Measurements from ENCODE around the gene SPN. TPM values are rescaled to one million over a fixed set of nuclear protein-coding genes. Genes with fewer than 3 reads are reported as not detected.
"Not testable (repeated sequence)": the region's sequence is repeated elsewhere in the genome, so short reads cannot be mapped to it uniquely, and the experiment has no call there.

Gene SPN
- polyA plus RNA-seq, 6 donors from 2014 or later = 2.0 to 3.3 (median 2.4) TPM; not detected in 1

DNA sequence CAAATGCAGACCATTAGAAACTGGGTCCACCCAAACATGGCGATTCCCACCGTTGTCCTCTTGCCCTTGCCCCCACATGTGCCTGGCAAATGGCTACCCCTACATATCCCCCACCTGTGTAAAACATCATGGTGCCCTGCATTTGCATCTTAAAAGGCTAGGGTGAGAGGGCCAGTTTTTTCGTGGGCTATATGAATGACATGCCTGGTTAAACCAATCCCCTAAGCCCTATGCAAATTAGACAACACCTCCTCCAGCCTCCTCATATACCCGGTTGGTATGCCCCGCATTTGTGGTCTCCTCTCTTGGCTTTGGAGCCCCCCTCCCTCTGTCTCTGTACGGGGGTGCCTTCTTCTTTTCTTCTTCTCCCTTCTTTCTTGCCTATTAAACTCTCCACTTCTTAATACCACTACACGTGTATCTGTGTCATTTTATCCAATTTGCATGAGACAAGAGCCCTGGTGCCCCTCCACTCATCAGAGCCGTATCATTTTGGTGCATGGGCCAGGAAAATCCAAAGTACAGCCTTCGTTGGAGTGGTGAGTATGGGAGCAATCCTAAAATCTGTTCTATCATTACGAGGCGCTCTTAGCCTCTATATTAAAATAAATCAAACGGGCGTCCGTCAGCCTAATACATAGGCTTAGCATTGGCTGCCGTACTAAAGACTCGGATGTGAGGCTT is 46.0 kb downstream of the SPN start:
- H3K27me3 Mint-ChIP-seq = peaks cover 0 to 4% (median 0%) of the 10 kb centered on the region in 3 donors
- peak overlapping the region in 1 of 8 donors; percentile 74 for H3K4me3 Mint-ChIP-seq
- DNase-seq = no peak
- peaks cover 12 to 29% (median 14%) of the 10 kb centered on the region in 3 donors for H3K4me1 Mint-ChIP-seq
- no peaks in the 10 kb centered on the region for H3K9me3 Mint-ChIP-seq
- H3K36me3 Mint-ChIP-seq = no peaks in the 10 kb centered on the region
- H3K27ac Mint-ChIP-seq = peak overlapping the region in 1 of 6 donors; percentile 93
- ATAC-seq (ENCODE audit: low read depth in 2 of 2) = no peak

- H3K27ac Mint-ChIP-seq; H3K9me3 Mint-ChIP-seq; DNase-seq; ATAC-seq (ENCODE audit: low read depth in 2 of 2); H3K36me3 Mint-ChIP-seq; H3K27me3 Mint-ChIP-seq: not testable (repeated sequence)
- peak overlapping the region in 1 of 8 donors; percentile 13 for H3K4me3 Mint-ChIP-seq
- peaks cover 12 to 29% (median 14%) of the 10 kb centered on the region in 3 donors for H3K4me1 Mint-ChIP-seq
Measured at GRCh38 chr16:29709657-29710056, 46.6 kb downstream of the SPN start.

DNA sequence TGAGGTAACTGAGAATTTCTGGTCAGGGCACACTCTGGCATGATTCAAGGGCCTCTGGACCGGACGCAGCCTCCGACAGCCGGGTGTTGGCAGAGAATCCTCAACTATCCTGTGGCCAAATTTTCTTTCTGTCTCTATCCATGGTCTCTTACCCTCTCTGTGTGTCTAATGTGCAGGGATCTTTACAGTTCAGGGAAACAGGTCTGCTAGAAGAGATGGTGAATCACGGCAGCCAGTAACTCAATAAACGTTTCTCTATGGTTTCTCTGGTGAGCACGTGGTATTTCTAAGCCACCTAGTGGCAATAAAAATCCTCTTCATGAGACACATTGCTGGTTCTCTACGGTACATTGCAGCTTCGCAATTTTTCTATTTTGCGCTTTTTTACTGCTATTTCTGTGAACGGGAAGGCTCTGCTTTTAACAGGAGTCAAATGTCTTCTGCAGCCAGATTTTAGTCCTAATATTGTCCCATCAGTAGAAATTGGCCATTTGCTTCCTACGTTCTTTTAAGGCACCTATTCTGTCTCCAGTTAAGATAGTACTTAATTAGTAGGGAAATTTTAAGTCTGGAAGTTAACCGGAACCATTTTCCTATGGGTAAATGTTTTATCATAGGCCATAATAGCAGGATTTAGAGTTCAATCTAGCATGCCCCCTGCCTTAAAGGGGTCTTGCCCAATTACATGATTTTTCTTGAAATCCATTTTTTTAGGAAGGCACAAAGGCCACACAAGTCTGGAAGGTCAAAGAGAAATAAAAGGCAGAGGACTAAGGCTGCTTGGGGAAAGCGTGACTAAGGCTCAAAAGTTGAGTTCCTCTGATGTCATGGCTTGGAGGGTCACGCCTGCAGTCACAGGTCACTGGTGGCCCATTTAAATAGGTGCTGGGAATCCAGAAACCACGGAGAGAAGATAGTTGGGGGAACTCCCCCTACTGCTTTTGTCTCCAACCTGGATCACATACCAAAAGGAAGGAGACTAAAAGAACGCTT is 47.5 kb downstream of the SPN start:
- peak overlapping the region in 2 of 8 donors; percentile 1 to 55 for H3K4me3 Mint-ChIP-seq
- peaks cover 12 to 29% (median 14%) of the 10 kb centered on the region in 3 donors for H3K4me1 Mint-ChIP-seq
- ATAC-seq (ENCODE audit: low read depth in 2 of 2) (peak; percentile 97 to 99), DNase-seq (peak; percentile 62)
- no peaks in the 10 kb centered on the region for H3K9me3 Mint-ChIP-seq
- H3K27ac Mint-ChIP-seq = peak overlapping the region in 3 of 6 donors; percentile 45 to 80 (median 49)
- H3K27me3 Mint-ChIP-seq = peaks cover 0 to 4% (median 0%) of the 10 kb centered on the region in 3 donors
- H3K36me3 Mint-ChIP-seq = no peaks in the 10 kb centered on the region

DNA sequence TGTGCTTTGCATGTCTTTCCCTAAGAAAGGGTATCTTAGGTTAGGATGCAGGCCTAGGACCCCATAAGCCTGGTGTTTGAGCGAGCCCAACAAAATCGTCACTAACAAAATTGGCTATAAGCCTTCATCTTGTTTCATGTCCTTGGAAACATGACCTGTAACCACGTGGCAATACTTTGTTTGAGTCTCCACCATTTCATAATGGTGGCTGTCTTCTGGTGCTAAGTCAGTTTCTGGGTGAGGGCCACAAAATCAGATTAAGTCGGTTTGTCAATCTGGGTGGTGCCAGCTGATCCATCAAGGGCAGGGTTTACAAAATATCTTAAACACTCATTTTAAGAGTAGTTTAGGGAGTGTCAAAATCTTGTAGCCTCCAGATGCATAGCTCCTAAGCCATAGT is 49.8 kb downstream of the SPN start:
- H3K4me1 Mint-ChIP-seq = peaks cover 12 to 26% (median 14%) of the 10 kb centered on the region in 3 donors
- no peaks in the 10 kb centered on the region for H3K36me3 Mint-ChIP-seq
- DNase-seq (no peak), ATAC-seq (ENCODE audit: low read depth in 2 of 2) (no peak)
- peaks cover 0 to 4% (median 0%) of the 10 kb centered on the region in 3 donors for H3K27me3 Mint-ChIP-seq
- no peak overlapping the region for H3K4me3 Mint-ChIP-seq
- no peak overlapping the region for H3K27ac Mint-ChIP-seq
- H3K9me3 Mint-ChIP-seq = no peaks in the 10 kb centered on the region

GRCh38 chr16:29714396-29714795 is 51.3 kb downstream of the SPN start:
- H3K27ac Mint-ChIP-seq = no peak overlapping the region
- no peak overlapping the region for H3K4me3 Mint-ChIP-seq
- DNase-seq (no peak), ATAC-seq (ENCODE audit: low read depth in 2 of 2) (no peak)
- H3K4me1 Mint-ChIP-seq = peaks cover 11 to 17% (median 14%) of the 10 kb centered on the region in 3 donors
- H3K36me3 Mint-ChIP-seq = no peaks in the 10 kb centered on the region
- no peaks in the 10 kb centered on the region for H3K9me3 Mint-ChIP-seq
- H3K27me3 Mint-ChIP-seq = peaks cover 0 to 4% (median 0%) of the 10 kb centered on the region in 3 donors

GRCh38 chr16:29714972-29715371 is 51.9 kb downstream of the SPN start:
- H3K4me1 Mint-ChIP-seq = peaks cover 10 to 11% (median 11%) of the 10 kb centered on the region in 3 donors
- H3K27ac Mint-ChIP-seq = no peak overlapping the region
- H3K27me3 Mint-ChIP-seq = peaks cover 0 to 4% (median 0%) of the 10 kb centered on the region in 3 donors

GRCh38 chr16:29717113-29717512 is 54.1 kb downstream of the SPN start:
- DNase-seq (no peak), ATAC-seq (ENCODE audit: low read depth in 2 of 2) (no peak)
- Mint-ChIP-seq H3K36me3 (no peaks in the 10 kb centered on the region), H3K27me3 (no peaks in the 10 kb centered on the region), H3K4me1 (peaks cover 10 to 13% (median 12%) of the 10 kb centered on the region in 3 donors), H3K9me3 (no peaks in the 10 kb centered on the region), H3K4me3 (no peak overlapping the region), H3K27ac (no peak overlapping the region)

More at GRCh38 chr16:29714972-29715371, 51.9 kb downstream of the SPN start:
- Mint-ChIP-seq H3K4me3 (no peak overlapping the region), H3K36me3 (no peaks in the 10 kb centered on the region), H3K9me3 (no peaks in the 10 kb centered on the region)
- ATAC-seq (ENCODE audit: low read depth in 2 of 2) (no peak), DNase-seq (no peak)

DNA sequence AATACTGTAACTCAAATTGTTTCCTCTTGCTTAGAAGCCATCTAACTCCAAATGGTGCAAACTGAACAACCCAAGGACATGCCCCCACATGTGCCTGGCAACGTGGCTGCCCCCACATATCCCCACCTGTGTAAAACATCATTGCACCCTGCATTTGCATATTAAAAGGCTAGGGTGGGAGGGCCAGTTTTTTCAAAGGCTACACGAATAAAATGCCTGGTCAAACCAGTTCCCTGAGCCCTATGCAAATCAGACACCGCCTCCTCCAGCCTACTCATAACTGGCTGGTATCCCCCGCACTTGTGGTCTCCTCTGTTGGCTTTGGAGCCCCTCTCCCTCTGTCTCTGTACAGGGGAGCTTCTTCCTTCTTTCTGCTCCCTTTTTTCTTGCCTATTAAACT is 56.0 kb downstream of the SPN start:
- no peaks in the 10 kb centered on the region for H3K9me3 Mint-ChIP-seq
- peak overlapping the region in 2 of 6 donors; percentile 3 to 64 for H3K27ac Mint-ChIP-seq
- no peaks in the 10 kb centered on the region for H3K27me3 Mint-ChIP-seq
- H3K4me3 Mint-ChIP-seq = no peak overlapping the region
- DNase-seq (no peak), ATAC-seq (ENCODE audit: low read depth in 2 of 2) (no peak)
- H3K4me1 Mint-ChIP-seq = peaks cover 12 to 14% (median 13%) of the 10 kb centered on the region in 3 donors
- H3K36me3 Mint-ChIP-seq = no peaks in the 10 kb centered on the region

Other genes with a start within 250 kb of the SPN start
- 10 to 100 TPM; 17.3 to 35.5 (median 27.3) TPM for gene BOLA2, start 208.9 kb upstream of the SPN start, polyA plus RNA-seq (ENCODE audit: low read depth in 6 of 6)
- 10 to 100 TPM in 4 of 6 donors, 1 to 10 TPM in 2; 8.7 to 16.0 (median 12.4) TPM for gene SLX1B, start 208.7 kb upstream of the SPN start, polyA plus RNA-seq (ENCODE audit: low read depth in 6 of 6)
- 1 to 10 TPM in 2 of 6 donors, under 1 TPM in 1, not detected in 3; 0.78 to 2.1 (median 1.9) TPM for gene SULT1A4, start 203.3 kb upstream of the SPN start, polyA plus RNA-seq (ENCODE audit: low read depth in 6 of 6)
- 10 to 100 TPM in 1 of 6 donors, 1 to 10 TPM in 3, not detected in 2; 1.7 to 16.2 (median 5.4) TPM for gene NPIPB12, start 156.8 kb upstream of the SPN start, polyA plus RNA-seq (ENCODE audit: low read depth in 6 of 6)
- not detected for gene QPRT, start 15.9 kb downstream of the SPN start, polyA plus RNA-seq (ENCODE audit: low read depth in 6 of 6)
- 10 to 100 TPM in 5 of 6 donors, 1 to 10 TPM in 1; 1.4 to 70.0 (median 29.5) TPM for gene C16orf54, start 82.7 kb downstream of the SPN start, polyA plus RNA-seq (ENCODE audit: low read depth in 6 of 6)
- gene ZG16, start 115.0 kb downstream of the SPN start, polyA plus RNA-seq (ENCODE audit: low read depth in 6 of 6) = under 1 TPM in 1 of 6 donors, not detected in 5; 0.13 TPM
- gene KIF22, start 127.5 kb downstream of the SPN start, polyA plus RNA-seq (ENCODE audit: low read depth in 6 of 6) = 10 to 100 TPM; 24.0 to 29.6 (median 26.3) TPM
- 10 to 100 TPM; 16.1 to 30.6 (median 23.2) TPM for gene MAZ, start 143.3 kb downstream of the SPN start, polyA plus RNA-seq (ENCODE audit: low read depth in 6 of 6)
- gene PRRT2, start 148.9 kb downstream of the SPN start, polyA plus RNA-seq (ENCODE audit: low read depth in 6 of 6) = under 1 TPM in 2 of 6 donors, not detected in 4; 0.10 to 0.97 TPM
- gene PAGR1, start 152.9 kb downstream of the SPN start, polyA plus RNA-seq (ENCODE audit: low read depth in 6 of 6) = 10 to 100 TPM; 35.5 to 51.5 (median 46.9) TPM
- gene MVP, start 157.2 kb downstream of the SPN start, polyA plus RNA-seq (ENCODE audit: low read depth in 6 of 6) = 10 to 100 TPM; 39.7 to 61.4 (median 43.9) TPM
- 10 to 100 TPM; 58.1 to 79.1 (median 66.3) TPM for gene CDIPT, start 200.0 kb downstream of the SPN start, polyA plus RNA-seq (ENCODE audit: low read depth in 6 of 6)
- gene SEZ6L2, start 236.3 kb downstream of the SPN start, polyA plus RNA-seq (ENCODE audit: low read depth in 6 of 6) = not detected
- gene ASPHD1, start 237.2 kb downstream of the SPN start, polyA plus RNA-seq (ENCODE audit: low read depth in 6 of 6) = not detected